HK-2 (cell line): ENCODE results near the gene KNDC1.
"Not testable (repeated sequence)": the region's sequence is repeated elsewhere in the genome, so short reads cannot be mapped to it uniquely, and the experiment has no call there.

Source experiments
- DNase-seq: peaks from one replicate; pipeline ENCODE4 v3.0.0-alpha.2; 2018; ENCODE audit not compliant: unreplicated experiment

Gene KNDC1

GRCh38 chr10:133159950-133160825, at the start of gene KNDC1:
KNDC1 (plus strand) TSS chr10:133160219; CDS start chr10:133160468, 249 bp downstream.
- no peak for DNase-seq

- DNase-seq = no peak
Measured at GRCh38 chr10:133110609-133111275, 49.3 kb upstream of the KNDC1 start.

GRCh38 chr10:133111640-133112039, 48.4 kb upstream of the KNDC1 start:
- not testable (repeated sequence) for DNase-seq

GRCh38 chr10:133113146-133113830, 46.7 kb upstream of the KNDC1 start:
- DNase-seq = no peak

GRCh38 chr10:133113847-133114246, 46.2 kb upstream of the KNDC1 start:
- DNase-seq = no peak

- no peak for DNase-seq
Measured at GRCh38 chr10:133114251-133114650, 45.8 kb upstream of the KNDC1 start.

- DNase-seq = no peak
Measured at GRCh38 chr10:133114726-133115452, 45.1 kb upstream of the KNDC1 start.

- no peak for DNase-seq
Measured at GRCh38 chr10:133115453-133115842, 44.6 kb upstream of the KNDC1 start.

- DNase-seq = no peak
Measured at GRCh38 chr10:133115976-133116375, 44.0 kb upstream of the KNDC1 start.

- no peak for DNase-seq
Measured at GRCh38 chr10:133116455-133116854, 43.6 kb upstream of the KNDC1 start.

GRCh38 chr10:133117036-133117687, 42.9 kb upstream of the KNDC1 start:
- no peak for DNase-seq

- no peak for DNase-seq
Measured at GRCh38 chr10:133117688-133118071, 42.3 kb upstream of the KNDC1 start.

GRCh38 chr10:133121479-133121878, 38.5 kb upstream of the KNDC1 start:
- no peak for DNase-seq

GRCh38 chr10:133122171-133122935, 37.7 kb upstream of the KNDC1 start:
- no peak for DNase-seq

- no peak for DNase-seq
Measured at GRCh38 chr10:133123050-133123745, 36.8 kb upstream of the KNDC1 start.

GRCh38 chr10:133123746-133124356, 36.2 kb upstream of the KNDC1 start:
- DNase-seq = no peak

GRCh38 chr10:133124357-133125211, 35.4 kb upstream of the KNDC1 start:
- DNase-seq = no peak

GRCh38 chr10:133125901-133126300, 34.1 kb upstream of the KNDC1 start:
- no peak for DNase-seq
